MCF 10A (cell line): Measurements from ENCODE around the gene ATP6AP1. TPM values are rescaled to one million over a fixed set of nuclear protein-coding genes. Genes with fewer than 3 reads are reported as not detected.

Experiments used
- BruUV-seq: library from RNA; stranded (reverse); fragments of 400-500 nt; replicated peaks from 2 replicates; lab custom pipeline; 2021; lab: Mats Ljungman, UMichigan
- CTCF ChIA-PET: fragments of 300-600 bp; sonication (Branson Sonifier 250); formaldehyde crosslinking; extraction: SDS; loops from one replicate; lab custom pipeline; 2021; ENCODE audit warnings: antibody characterized with exemption, inconsistent platforms; lab: Yijun Ruan, JAX
- POLR2A ChIA-PET: fragments of 300-600, 350-650 bp; sonication (Branson Sonifier 250); formaldehyde crosslinking; extraction: SDS; loops from one replicate; lab custom pipeline; 2020; ENCODE audit warnings: antibody characterized with exemption, inconsistent platforms; lab: Yijun Ruan, JAX
- DNase-seq: peaks from one replicate; pipeline ENCODE4 v3.0.0-alpha.2; 2018; ENCODE audit not compliant: unreplicated experiment
- H3K27ac Mint-ChIP-seq: one replicate; pipeline ENCODE4 v1.8.0; 2022; ENCODE audit warnings: mild to moderate bottlenecking, low read depth, mixed read lengths; ENCODE audit not compliant: unreplicated experiment
- H3K27me3 Mint-ChIP-seq: one replicate; pipeline ENCODE4 v1.8.0; 2022; ENCODE audit warnings: mixed read lengths; ENCODE audit not compliant: insufficient read depth, unreplicated experiment
- H3K36me3 Mint-ChIP-seq: one replicate; pipeline ENCODE4 v1.8.0; 2022; ENCODE audit warnings: mild to moderate bottlenecking, moderate library complexity, mixed read lengths; ENCODE audit not compliant: insufficient read depth, unreplicated experiment
- H3K4me1 Mint-ChIP-seq: one replicate; pipeline ENCODE4 v1.8.0; 2022; ENCODE audit warnings: mixed read lengths; ENCODE audit not compliant: insufficient read depth, unreplicated experiment
- H3K4me3 Mint-ChIP-seq: one replicate; pipeline ENCODE4 v1.8.0; 2022; ENCODE audit warnings: mild to moderate bottlenecking, moderate library complexity, mixed read lengths; ENCODE audit not compliant: unreplicated experiment
- H3K9me3 Mint-ChIP-seq: one replicate; pipeline ENCODE4 v1.8.0; 2022; ENCODE audit warnings: mixed read lengths; ENCODE audit not compliant: unreplicated experiment
- intact Hi-C: fragments of 100-400 bp; cut with micrococcal nuclease; formaldehyde crosslinking; loops from 2 replicates; pipeline ENCODE4 v1.14.1; 2022
- total RNA-seq: library from RNA; stranded (reverse); gene quantifications from 2 replicates; pipeline ENCODE4 v1.2.3, GENCODE V29; 2022
- TF ChIP-seq, protein P1 (sequence below): fragments of 200-600 bp; IDR thresholded peaks from one replicate; pipeline ENCODE4 v1.8.0; 2022; ENCODE audit warnings: antibody characterized with exemption, mild to moderate bottlenecking; ENCODE audit not compliant: unreplicated experiment

The ATP6AP1 gene
- total RNA-seq, 1 experiment from 2014 or later, result 48.7 TPM

DNA sequence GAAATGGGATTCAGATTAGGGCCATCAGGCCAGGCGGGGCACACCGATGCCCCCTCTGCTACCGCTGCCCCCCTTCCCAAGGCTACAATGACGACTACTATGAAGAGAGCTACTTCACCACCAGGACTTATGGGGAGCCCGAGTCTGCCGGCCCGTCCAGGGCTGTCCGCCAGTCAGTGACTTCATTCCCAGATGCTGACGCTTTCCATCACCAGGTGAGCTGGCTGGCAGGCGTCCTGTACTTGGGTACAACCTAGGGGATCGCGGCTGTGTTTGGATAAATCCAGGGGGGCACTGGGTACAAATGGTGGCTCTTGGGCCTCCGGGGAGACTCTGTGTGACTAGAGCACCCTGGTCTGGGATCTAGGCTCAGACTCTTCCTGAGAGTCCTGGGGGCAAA is 48.3 kb upstream of the ATP6AP1 start:
- intact Hi-C loops, result no loop called here
- H3K9me3 Mint-ChIP-seq, result no peaks in the 10 kb centered on the region
- H3K27ac Mint-ChIP-seq, result peak overlapping the region; percentile 95
- TSS peak; percentile 79 for BruUV-seq
- no peaks in the 10 kb centered on the region for H3K27me3 Mint-ChIP-seq
- no peak for DNase-seq
- TF ChIP-seq, protein P1, sequence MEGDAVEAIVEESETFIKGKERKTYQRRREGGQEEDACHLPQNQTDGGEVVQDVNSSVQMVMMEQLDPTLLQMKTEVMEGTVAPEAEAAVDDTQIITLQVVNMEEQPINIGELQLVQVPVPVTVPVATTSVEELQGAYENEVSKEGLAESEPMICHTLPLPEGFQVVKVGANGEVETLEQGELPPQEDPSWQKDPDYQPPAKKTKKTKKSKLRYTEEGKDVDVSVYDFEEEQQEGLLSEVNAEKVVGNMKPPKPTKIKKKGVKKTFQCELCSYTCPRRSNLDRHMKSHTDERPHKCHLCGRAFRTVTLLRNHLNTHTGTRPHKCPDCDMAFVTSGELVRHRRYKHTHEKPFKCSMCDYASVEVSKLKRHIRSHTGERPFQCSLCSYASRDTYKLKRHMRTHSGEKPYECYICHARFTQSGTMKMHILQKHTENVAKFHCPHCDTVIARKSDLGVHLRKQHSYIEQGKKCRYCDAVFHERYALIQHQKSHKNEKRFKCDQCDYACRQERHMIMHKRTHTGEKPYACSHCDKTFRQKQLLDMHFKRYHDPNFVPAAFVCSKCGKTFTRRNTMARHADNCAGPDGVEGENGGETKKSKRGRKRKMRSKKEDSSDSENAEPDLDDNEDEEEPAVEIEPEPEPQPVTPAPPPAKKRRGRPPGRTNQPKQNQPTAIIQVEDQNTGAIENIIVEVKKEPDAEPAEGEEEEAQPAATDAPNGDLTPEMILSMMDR, result no peak
- peaks cover 25% of the 10 kb centered on the region for H3K36me3 Mint-ChIP-seq
- ChIA-PET CTCF (interaction anchor here (1.2 kb wide), 1 partner anchor 17 kb away, joined by 5 read pairs; no protein-coding TSS in a partner anchor), POLR2A (interaction anchor here (0.6 to 2.4 kb wide), 3 partner anchors 10 to 162 kb away, joined by 4 to 23 read pairs (median 15); partner anchors contain the start of gene RPL10)
- peak overlapping the region; percentile 77 for H3K4me3 Mint-ChIP-seq
- peaks cover 12% of the 10 kb centered on the region for H3K4me1 Mint-ChIP-seq

DNA sequence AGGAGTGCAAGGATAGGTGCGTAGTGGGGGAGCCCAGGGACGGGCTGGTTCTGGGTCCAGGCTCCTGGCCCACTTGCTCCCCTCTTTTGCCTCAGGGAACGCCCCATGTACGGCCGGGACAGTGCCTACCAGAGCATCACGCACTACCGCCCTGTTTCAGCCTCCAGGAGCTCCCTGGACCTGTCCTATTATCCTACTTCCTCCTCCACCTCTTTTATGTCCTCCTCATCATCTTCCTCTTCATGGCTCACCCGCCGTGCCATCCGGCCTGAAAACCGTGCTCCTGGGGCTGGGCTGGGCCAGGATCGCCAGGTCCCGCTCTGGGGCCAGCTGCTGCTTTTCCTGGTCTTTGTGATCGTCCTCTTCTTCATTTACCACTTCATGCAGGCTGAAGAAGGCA is 47.7 kb upstream of the ATP6AP1 start:
- Mint-ChIP-seq H3K27ac (no peak overlapping the region), H3K4me1 (peaks cover 12% of the 10 kb centered on the region), H3K9me3 (no peaks in the 10 kb centered on the region), H3K36me3 (peaks cover 25% of the 10 kb centered on the region), H3K27me3 (no peaks in the 10 kb centered on the region), H3K4me3 (peak overlapping the region; percentile 77)
- ChIA-PET POLR2A (interaction anchor here (2.4 kb wide), 1 partner anchor 17 kb away, joined by 23 read pairs; the partner anchor contains the start of gene RPL10), CTCF (interaction anchor here (0.5 to 1.2 kb wide), 2 partner anchors 16 to 144 kb away, joined by 3 to 5 read pairs; no protein-coding TSS in a partner anchor)
- TF ChIP-seq, protein P1, result no peak
- intact Hi-C loops, result no loop called here
- DNase-seq, result no peak
- BruUV-seq, result no TSS peak

DNA sequence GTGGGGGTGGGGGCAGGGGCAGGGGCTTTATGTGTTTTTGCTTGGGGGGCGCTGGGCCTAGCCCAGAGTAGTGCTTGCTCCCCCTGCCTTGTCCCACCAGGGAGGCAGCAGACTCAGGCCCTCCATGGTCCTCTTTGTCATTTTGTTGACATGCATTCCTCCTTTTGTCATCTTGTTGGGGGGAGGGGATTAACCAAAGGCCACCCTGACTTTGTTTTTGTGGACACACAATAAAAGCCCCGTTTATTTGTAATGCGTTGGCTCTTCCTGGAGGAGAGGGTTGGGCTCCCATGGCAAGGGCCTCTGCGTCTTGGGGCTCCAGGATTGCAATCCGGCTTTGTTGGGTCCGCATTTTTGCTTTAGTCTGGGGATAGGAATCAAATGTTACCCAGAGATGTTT is 47.2 kb upstream of the ATP6AP1 start:
- Mint-ChIP-seq H3K4me3 (peak overlapping the region; percentile 77), H3K4me1 (peaks cover 12% of the 10 kb centered on the region), H3K9me3 (no peaks in the 10 kb centered on the region), H3K36me3 (peaks cover 25% of the 10 kb centered on the region), H3K27ac (no peak overlapping the region), H3K27me3 (no peaks in the 10 kb centered on the region)
- CTCF ChIA-PET, result interaction anchor here (0.5 to 1.5 kb wide), 2 partner anchors 8 to 144 kb away, joined by 3 to 8 read pairs; no protein-coding TSS in a partner anchor
- BruUV-seq, result no TSS peak
- DNase-seq, result no peak
- intact Hi-C loops, result no loop called here
- POLR2A ChIA-PET, result interaction anchor here (0.6 to 2.0 kb wide), 4 partner anchors 10 to 270 kb away, joined by 3 to 6 read pairs (median 3); no protein-coding TSS in a partner anchor
- TF ChIP-seq, protein P1, result no peak

DNA sequence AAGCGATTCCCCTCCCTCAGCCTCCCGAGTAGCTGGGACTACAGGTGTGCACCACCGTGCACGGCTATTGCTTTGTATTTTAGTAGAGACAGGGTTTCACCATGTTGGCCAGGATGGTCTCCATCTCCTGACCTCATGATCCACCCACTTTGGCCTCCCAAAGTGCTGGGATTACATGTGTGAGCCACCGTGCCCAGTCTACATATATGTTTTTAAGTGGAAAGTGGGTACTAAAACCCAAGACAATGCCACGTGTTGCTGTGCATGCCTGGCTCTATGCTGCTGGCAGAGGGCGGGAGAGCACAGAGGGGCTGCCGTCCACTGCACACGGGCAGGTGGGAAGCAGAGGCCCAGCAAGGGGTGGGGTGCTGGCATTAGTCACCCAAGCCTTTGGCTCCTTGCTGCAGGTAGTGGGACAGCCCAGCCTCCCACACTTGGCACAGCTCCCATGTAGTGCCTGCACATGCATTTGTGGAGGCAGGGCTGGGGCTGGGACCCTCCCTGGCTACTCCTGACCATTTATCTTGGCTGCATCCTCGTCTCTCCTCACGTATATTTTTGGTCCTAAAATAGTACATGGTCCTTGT is 45.9 kb upstream of the ATP6AP1 start:
- TF ChIP-seq, protein P1, result no peak
- H3K27me3 Mint-ChIP-seq, result no peaks in the 10 kb centered on the region
- intact Hi-C loops, result no loop called here
- BruUV-seq, result no TSS peak
- H3K36me3 Mint-ChIP-seq, result peaks cover 20% of the 10 kb centered on the region
- H3K9me3 Mint-ChIP-seq, result no peaks in the 10 kb centered on the region
- H3K4me3 Mint-ChIP-seq, result no peak overlapping the region
- ChIA-PET CTCF (interaction anchor here (0.6 to 1.5 kb wide), 3 partner anchors 9 to 27 kb away, joined by 3 to 8 read pairs (median 6); no protein-coding TSS in a partner anchor), POLR2A (interaction anchor here (0.5 to 2.4 kb wide), 6 partner anchors 9 to 597 kb away, joined by 3 to 16 read pairs (median 4); partner anchors contain the start of gene RPL10)
- no peak overlapping the region for H3K27ac Mint-ChIP-seq
- DNase-seq, result peak; percentile 72
- H3K4me1 Mint-ChIP-seq, result peaks cover 12% of the 10 kb centered on the region
